GM12864 (cell line): ENCODE measurements around the gene RCOR3.

Experiments used
- DNase-seq: peaks from one replicate; pipeline ENCODE4 v3.0.0-alpha.2; 2011; ENCODE audit warnings: low read depth
- H3K4me3 ChIP-seq: 2 replicates; pipeline ENCODE4 v1.5.1; 2011; ENCODE audit warnings: mild to moderate bottlenecking, low read depth, low read length, control low read depth
- TF ChIP-seq, protein P1 (sequence below): IDR thresholded peaks from 2 replicates; pipeline ENCODE4 v1.5.1; 2011; ENCODE audit warnings: low read depth, mild to moderate bottlenecking, moderate library complexity, low read length, control low read depth, inconsistent platforms; ENCODE audit errors: missing control alignments

RCOR3 gene

GRCh38 chr1:211323156-211324063, 64.2 kb downstream of the RCOR3 start:
- TF ChIP-seq, protein P1, sequence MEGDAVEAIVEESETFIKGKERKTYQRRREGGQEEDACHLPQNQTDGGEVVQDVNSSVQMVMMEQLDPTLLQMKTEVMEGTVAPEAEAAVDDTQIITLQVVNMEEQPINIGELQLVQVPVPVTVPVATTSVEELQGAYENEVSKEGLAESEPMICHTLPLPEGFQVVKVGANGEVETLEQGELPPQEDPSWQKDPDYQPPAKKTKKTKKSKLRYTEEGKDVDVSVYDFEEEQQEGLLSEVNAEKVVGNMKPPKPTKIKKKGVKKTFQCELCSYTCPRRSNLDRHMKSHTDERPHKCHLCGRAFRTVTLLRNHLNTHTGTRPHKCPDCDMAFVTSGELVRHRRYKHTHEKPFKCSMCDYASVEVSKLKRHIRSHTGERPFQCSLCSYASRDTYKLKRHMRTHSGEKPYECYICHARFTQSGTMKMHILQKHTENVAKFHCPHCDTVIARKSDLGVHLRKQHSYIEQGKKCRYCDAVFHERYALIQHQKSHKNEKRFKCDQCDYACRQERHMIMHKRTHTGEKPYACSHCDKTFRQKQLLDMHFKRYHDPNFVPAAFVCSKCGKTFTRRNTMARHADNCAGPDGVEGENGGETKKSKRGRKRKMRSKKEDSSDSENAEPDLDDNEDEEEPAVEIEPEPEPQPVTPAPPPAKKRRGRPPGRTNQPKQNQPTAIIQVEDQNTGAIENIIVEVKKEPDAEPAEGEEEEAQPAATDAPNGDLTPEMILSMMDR = peak; percentile 93
- no peak for DNase-seq

DNA sequence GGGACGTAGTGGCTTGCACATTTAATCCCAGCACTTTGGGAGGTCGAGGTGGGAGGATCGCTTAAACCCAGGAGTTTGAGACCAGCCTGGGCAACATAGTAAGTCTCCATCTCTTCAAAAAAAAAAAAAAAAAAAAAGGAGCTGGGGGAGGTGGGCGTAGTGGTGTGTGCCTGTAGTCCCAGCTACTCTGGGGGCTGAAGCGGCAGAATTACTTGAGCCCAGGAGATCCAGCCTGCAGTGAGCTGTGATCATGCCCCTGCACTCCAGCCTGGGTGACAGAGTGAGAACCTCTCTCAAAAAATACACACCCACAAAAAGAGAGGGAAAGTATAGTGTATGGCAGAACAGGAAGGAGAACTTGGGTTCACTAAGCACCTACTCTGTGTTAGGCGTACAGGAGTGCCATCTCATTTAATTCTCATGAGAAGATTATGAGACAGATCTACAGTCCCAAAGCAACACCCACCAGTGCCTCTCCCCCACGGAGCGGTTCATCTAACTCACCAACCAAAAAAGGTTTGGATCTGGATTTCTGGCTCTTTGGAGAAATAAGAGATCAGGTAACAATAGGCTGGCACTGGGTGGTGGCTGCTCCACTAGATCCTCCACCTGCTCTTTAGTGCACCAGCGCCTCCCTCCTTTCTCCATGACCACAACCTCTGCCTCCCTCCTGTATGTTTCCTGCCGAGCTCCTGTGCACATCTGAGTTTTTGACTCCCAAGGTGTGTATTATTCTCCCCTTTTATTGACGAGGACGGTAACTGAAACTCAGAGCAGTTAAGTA, 66.0 kb downstream of the RCOR3 start:
- TF ChIP-seq, protein P1 = no peak
- H3K4me3 ChIP-seq = no peak overlapping the region
- no peak for DNase-seq

More at GRCh38 chr1:211323156-211324063, 64.2 kb downstream of the RCOR3 start:
- H3K4me3 ChIP-seq = no peak overlapping the region

- TF ChIP-seq, protein P1 = no peak
- no peak for DNase-seq
Observed at GRCh38 chr1:211326140-211326527, 67.0 kb downstream of the RCOR3 start.

GRCh38 chr1:211326528-211327345, 67.6 kb downstream of the RCOR3 start, which contains the start of gene TRAF5:
Gene TRAF5 (plus strand): TSS chr1:211326833. CDS start chr1:211353240, 26,407 bp downstream.
- DNase-seq = no peak
- peak within 1 kb of the TSS; percentile 83 for H3K4me3 ChIP-seq
- TF ChIP-seq, protein P1 = no peak

More at GRCh38 chr1:211326140-211326527, 67.0 kb downstream of the RCOR3 start:
- peak overlapping the region; percentile 83 for H3K4me3 ChIP-seq

DNA sequence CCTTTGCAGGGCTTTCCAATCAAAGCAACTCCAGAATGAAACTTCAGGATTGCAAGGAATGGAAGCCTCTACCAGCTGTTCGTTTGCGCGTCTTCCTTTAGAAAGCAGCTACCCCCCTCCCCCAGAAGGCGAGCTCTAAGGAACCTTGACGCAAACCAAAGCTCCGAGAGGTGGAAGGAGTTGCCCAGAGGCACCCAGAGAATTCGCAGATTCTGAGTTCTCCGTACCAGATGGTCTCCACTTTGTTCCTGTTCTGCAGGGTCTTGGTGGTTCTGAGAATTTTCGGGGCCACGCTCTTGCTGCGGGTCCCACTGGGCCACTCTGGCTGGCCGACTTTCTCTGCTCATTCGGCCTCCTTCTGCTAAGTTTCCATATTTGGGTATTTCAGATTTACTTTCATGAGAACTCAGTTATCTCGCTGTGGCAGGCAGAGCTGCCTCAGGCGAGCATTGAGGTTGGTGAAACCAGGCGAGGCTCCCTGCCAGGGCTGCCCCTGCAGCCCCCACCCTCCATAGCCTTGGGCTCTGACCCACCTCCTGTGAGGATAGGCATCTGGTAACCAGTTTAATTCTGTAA, 68.3 kb downstream of the RCOR3 start:
- TF ChIP-seq, protein P1 = no peak
- peak overlapping the region; percentile 83 for H3K4me3 ChIP-seq
- no peak for DNase-seq

- DNase-seq = no peak
- TF ChIP-seq, protein P1 = no peak
- peak overlapping the region; percentile 83 for H3K4me3 ChIP-seq
Observed at GRCh38 chr1:211328084-211328694, 69.0 kb downstream of the RCOR3 start.
